Measurements from ENCODE around the gene SNX24.
"Not testable (repeated sequence)": the region's sequence is repeated elsewhere in the genome, so short reads cannot be mapped to it uniquely, and the experiment has no call there.

DNA sequence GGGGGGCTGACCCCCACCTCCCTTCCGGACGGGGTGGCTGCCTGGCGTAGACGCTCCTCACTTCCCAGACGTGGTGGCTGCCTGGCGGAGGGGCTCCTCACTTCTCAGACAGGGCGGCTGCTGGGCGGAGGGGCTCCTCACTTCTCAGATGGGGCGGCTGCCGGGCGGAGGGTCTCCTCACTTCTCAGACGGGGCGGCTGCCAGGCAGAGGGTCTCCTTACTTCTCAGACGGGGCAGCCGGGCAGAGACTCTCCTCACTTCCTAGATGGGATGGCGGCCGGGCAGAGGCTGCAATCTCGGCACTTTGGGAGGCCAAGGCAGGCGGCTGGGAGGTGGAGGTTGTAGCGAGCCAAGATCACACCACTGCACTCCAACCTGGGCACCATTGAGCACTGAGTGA lies 68.0 kb downstream of the SNX24 start:
- TF ChIP-seq, protein P1, sequence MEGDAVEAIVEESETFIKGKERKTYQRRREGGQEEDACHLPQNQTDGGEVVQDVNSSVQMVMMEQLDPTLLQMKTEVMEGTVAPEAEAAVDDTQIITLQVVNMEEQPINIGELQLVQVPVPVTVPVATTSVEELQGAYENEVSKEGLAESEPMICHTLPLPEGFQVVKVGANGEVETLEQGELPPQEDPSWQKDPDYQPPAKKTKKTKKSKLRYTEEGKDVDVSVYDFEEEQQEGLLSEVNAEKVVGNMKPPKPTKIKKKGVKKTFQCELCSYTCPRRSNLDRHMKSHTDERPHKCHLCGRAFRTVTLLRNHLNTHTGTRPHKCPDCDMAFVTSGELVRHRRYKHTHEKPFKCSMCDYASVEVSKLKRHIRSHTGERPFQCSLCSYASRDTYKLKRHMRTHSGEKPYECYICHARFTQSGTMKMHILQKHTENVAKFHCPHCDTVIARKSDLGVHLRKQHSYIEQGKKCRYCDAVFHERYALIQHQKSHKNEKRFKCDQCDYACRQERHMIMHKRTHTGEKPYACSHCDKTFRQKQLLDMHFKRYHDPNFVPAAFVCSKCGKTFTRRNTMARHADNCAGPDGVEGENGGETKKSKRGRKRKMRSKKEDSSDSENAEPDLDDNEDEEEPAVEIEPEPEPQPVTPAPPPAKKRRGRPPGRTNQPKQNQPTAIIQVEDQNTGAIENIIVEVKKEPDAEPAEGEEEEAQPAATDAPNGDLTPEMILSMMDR (IDR thresholded peaks at IDR 0.05): not testable (repeated sequence)
- not testable (repeated sequence) for TF ChIP-seq POLR2A (IDR thresholded peaks at IDR 0.05)
